ENCODE data around the gene ZNF579. TPM values are rescaled to one million over a fixed set of nuclear protein-coding genes. Genes with fewer than 3 reads are reported as not detected.

The ZNF579 gene
- total and polyA plus RNA-seq, 8 donors: 10.7 to 14.7 (median 12.9) TPM

GRCh38 chr19:55599468-55599841 lies 18.8 kb upstream of the ZNF579 start, which contains the start of gene FIZ1:
Gene FIZ1, minus strand, starts transcription at chr19:55599517. Its CDS starts 1,652 bp downstream, at chr19:55597865.
- TF ChIP-seq CTCF (IDR thresholded peaks at IDR 0.05): no peak

GRCh38 chr19:55598719-55599467 lies 18.2 kb upstream of the ZNF579 start:
- Histone ChIP-seq H3K27ac (peak overlapping the region; percentile 98 to 99), H3K4me1 (peaks cover 0 to 30% of the 10 kb centered on the region in 2 donors), H3K27me3 (no peaks in the 10 kb centered on the region), H3K4me3 (peak overlapping the region; percentile 57 to 73), H3K36me3 (peaks cover 0 to 49% of the 10 kb centered on the region in 2 donors), H3K9me3 (no peaks in the 10 kb centered on the region)
- intact Hi-C loops (cut with DNase I): no loop called here
- ATAC-seq (peak; percentile 87), DNase-seq (peak in 3 of 4 donors; percentile 91 to 96 (median 94))
- TF ChIP-seq CTCF (IDR thresholded peaks at IDR 0.05): no peak

More at GRCh38 chr19:55599468-55599841, 18.8 kb upstream of the ZNF579 start, which contains the start of gene FIZ1:
- H3K9me3 ChIP-seq: no peaks in the 10 kb centered on the region
- H3K4me3 ChIP-seq: peak within 1 kb of the TSS; percentile 57 to 73
- no peaks in the 10 kb centered on the region for H3K27me3 ChIP-seq
- H3K27ac ChIP-seq: peak within 1 kb of the TSS; percentile 98 to 99
- intact Hi-C loops (cut with DNase I): no loop called here
- H3K36me3 ChIP-seq: peaks cover 0 to 45% of the 10 kb centered on the region in 2 donors
- peaks cover 0 to 36% of the 10 kb centered on the region in 2 donors for H3K4me1 ChIP-seq
- peak; percentile 97 to 100 (median 98) for DNase-seq
- ATAC-seq: peak; percentile 92

DNA sequence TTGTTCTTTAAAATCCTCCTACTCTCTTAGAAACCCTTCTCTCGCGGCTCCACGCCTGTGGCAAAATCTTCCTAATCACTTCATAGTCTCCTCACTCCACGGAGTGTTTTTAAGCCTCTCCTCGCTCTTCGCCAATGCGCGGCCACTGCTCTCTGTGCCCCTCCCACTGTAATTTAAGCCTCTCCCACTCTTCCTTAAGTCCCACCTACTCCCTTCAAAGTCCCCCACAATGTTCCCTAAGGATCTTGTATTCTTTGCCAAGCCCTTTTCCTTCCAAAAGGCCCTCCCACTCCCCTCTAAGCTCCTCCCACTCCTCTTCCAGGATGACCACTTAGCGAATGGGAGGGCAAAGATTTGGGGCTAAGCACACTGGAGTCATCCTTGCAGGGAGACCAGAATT lies 17.4 kb upstream of the ZNF579 start:
- Histone ChIP-seq H3K27me3 (no peaks in the 10 kb centered on the region), H3K36me3 (peaks cover 0 to 53% of the 10 kb centered on the region in 2 donors), H3K27ac (no peak overlapping the region), H3K4me3 (no peak overlapping the region), H3K9me3 (no peaks in the 10 kb centered on the region), H3K4me1 (peaks cover 0 to 22% of the 10 kb centered on the region in 2 donors)
- no peak for TF ChIP-seq CTCF (IDR thresholded peaks at IDR 0.05)
- DNase-seq (no peak), ATAC-seq (no peak)
- intact Hi-C loops (cut with DNase I): no loop called here

- Histone ChIP-seq H3K36me3 (peaks cover 0 to 52% of the 10 kb centered on the region in 2 donors), H3K4me1 (peaks cover 0 to 17% of the 10 kb centered on the region in 2 donors), H3K4me3 (no peak overlapping the region), H3K27me3 (no peaks in the 10 kb centered on the region), H3K9me3 (no peaks in the 10 kb centered on the region), H3K27ac (no peak overlapping the region)
- no peak for TF ChIP-seq CTCF (IDR thresholded peaks at IDR 0.05)
- no peak for ATAC-seq
- peak in 1 of 4 donors; percentile 85 for DNase-seq
- intact Hi-C loops (cut with DNase I): no loop called here
Observed at GRCh38 chr19:55597501-55597921, 16.9 kb upstream of the ZNF579 start.

- TF ChIP-seq CTCF (IDR thresholded peaks at IDR 0.05): no peak
- H3K4me1 ChIP-seq: peaks cover 0 to 9% of the 10 kb centered on the region in 2 donors
- no peak overlapping the region for H3K4me3 ChIP-seq
- DNase-seq (no peak), ATAC-seq (no peak)
- H3K27ac ChIP-seq: no peak overlapping the region
- intact Hi-C loops (cut with DNase I): no loop called here
- peaks cover 0 to 54% of the 10 kb centered on the region in 2 donors for H3K36me3 ChIP-seq
- no peaks in the 10 kb centered on the region for H3K27me3 ChIP-seq
- no peaks in the 10 kb centered on the region for H3K9me3 ChIP-seq
Observed at GRCh38 chr19:55596304-55596703, 15.7 kb upstream of the ZNF579 start.
